Thoracic aorta (tissue), 2 donors: Measurements from ENCODE around the gene NPAS3. TPM values are rescaled to one million over a fixed set of nuclear protein-coding genes. Genes with fewer than 3 reads are reported as not detected.

Source experiments
- ATAC-seq: fragments of 150-250 bp; one replicate; pipeline ENCODE4 v1.8.0; 2017; ENCODE audit warnings: low read depth; ENCODE audit not compliant: insufficient number of reproducible peaks, low FRiP score
- DNase-seq: peaks from one replicate; pipeline ENCODE4 v3.0.0-alpha.2; 2020; ENCODE audit warnings: low spot score
- H3K27ac ChIP-seq, 2 donors: fragments of 200-600 bp; sonication (generic); 1 replicate in 1 of 2; 2 replicates in 1 of 2; pipeline ENCODE4 v1.5.1; 2016; ENCODE audit warnings: mild to moderate bottlenecking in 2 of 2, moderate library complexity in 2 of 2
- H3K27me3 ChIP-seq: fragments of 200-600 bp; sonication (generic); replicated peaks from 2 replicates; pipeline ENCODE4 v1.6.0; 2016; ENCODE audit warnings: mild to moderate bottlenecking; ENCODE audit not compliant: insufficient read depth
- H3K36me3 ChIP-seq: fragments of 200-600 bp; sonication (generic); one replicate; pipeline ENCODE4 v1.5.1; 2016
- H3K4me1 ChIP-seq, 2 donors: fragments of 200-600 bp; sonication (generic); 1 replicate in 1 of 2; 2 replicates in 1 of 2; pipeline versions ENCODE4 v1.5.1 to v1.6.0; 2016; ENCODE audit warnings: low read depth in 2 of 2, mild to moderate bottlenecking in 1 of 2; ENCODE audit not compliant: control insufficient read depth in 1 of 2
- H3K4me3 ChIP-seq: fragments of 200-600 bp; sonication (generic); 2 replicates; pipeline ENCODE4 v1.5.1; 2016; ENCODE audit warnings: mild to moderate bottlenecking
- H3K9me3 ChIP-seq: fragments of 200-600 bp; sonication (generic); 2 replicates; pipeline ENCODE4 v1.5.1; 2016
- total RNA-seq, 2 donors: library from RNA; depleted of rRNA; stranded (reverse); fragments of >200 nt; gene quantifications; one replicate each; pipeline versions ENCODE4 v1.1.0 to v1.2.3, GENCODE V29; 2016
- TF ChIP-seq, protein P1 (sequence below): fragments of 200-600 bp; sonication (generic); IDR thresholded peaks from one replicate; pipeline ENCODE4 v1.5.1; 2019; ENCODE audit warnings: antibody characterized with exemption

The NPAS3 gene
- total RNA-seq, 2 donors from 2014 or later = 1.1 TPM; not detected in 1

- Histone ChIP-seq H3K9me3 (no peaks in the 10 kb centered on the region), H3K4me1 (no peaks in the 10 kb centered on the region), H3K4me3 (no peak overlapping the region), H3K27me3 (no peaks in the 10 kb centered on the region), H3K27ac (no peak overlapping the region), H3K36me3 (no peaks in the 10 kb centered on the region)
- TF ChIP-seq, protein P1, sequence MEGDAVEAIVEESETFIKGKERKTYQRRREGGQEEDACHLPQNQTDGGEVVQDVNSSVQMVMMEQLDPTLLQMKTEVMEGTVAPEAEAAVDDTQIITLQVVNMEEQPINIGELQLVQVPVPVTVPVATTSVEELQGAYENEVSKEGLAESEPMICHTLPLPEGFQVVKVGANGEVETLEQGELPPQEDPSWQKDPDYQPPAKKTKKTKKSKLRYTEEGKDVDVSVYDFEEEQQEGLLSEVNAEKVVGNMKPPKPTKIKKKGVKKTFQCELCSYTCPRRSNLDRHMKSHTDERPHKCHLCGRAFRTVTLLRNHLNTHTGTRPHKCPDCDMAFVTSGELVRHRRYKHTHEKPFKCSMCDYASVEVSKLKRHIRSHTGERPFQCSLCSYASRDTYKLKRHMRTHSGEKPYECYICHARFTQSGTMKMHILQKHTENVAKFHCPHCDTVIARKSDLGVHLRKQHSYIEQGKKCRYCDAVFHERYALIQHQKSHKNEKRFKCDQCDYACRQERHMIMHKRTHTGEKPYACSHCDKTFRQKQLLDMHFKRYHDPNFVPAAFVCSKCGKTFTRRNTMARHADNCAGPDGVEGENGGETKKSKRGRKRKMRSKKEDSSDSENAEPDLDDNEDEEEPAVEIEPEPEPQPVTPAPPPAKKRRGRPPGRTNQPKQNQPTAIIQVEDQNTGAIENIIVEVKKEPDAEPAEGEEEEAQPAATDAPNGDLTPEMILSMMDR = no peak
- DNase-seq (no peak), ATAC-seq (no peak)
Observed at GRCh38 chr14:33705490-33705889, 766.8 kb downstream of the NPAS3 start.

GRCh38 chr14:33707716-33708115 lies 769.0 kb downstream of the NPAS3 start:
- DNase-seq = no peak
- H3K9me3 ChIP-seq = no peaks in the 10 kb centered on the region
- no peak for ATAC-seq
- no peak overlapping the region for H3K27ac ChIP-seq
- no peaks in the 10 kb centered on the region for H3K4me1 ChIP-seq
- no peak overlapping the region for H3K4me3 ChIP-seq
- TF ChIP-seq, protein P1 = no peak
- H3K36me3 ChIP-seq = no peaks in the 10 kb centered on the region
- H3K27me3 ChIP-seq = no peaks in the 10 kb centered on the region

GRCh38 chr14:33709283-33709682 lies 770.6 kb downstream of the NPAS3 start:
- TF ChIP-seq, protein P1 = no peak
- H3K27me3 ChIP-seq = no peaks in the 10 kb centered on the region
- H3K36me3 ChIP-seq = no peaks in the 10 kb centered on the region
- no peak overlapping the region for H3K27ac ChIP-seq
- DNase-seq (no peak), ATAC-seq (no peak)
- no peaks in the 10 kb centered on the region for H3K9me3 ChIP-seq
- H3K4me1 ChIP-seq = no peaks in the 10 kb centered on the region
- no peak overlapping the region for H3K4me3 ChIP-seq

DNA sequence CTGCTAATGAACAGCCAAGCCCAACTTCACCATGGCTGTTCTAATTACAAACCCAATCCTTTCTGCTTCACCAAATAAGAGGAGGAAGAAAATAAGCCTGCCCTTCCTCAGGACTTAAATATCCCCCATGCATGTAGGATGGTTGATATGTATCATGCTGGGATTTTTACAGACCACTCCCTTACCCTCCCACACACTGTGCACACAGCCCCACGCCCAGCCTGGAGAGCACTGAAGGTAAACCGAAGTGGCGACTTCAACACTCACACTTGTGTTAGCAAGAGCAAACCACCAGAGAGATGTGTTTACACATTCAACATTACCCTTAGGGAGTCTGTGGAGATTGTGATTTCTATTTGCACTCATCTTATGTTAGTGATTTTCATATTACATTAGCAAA lies 771.0 kb downstream of the NPAS3 start:
- Histone ChIP-seq H3K36me3 (no peaks in the 10 kb centered on the region), H3K9me3 (no peaks in the 10 kb centered on the region), H3K27me3 (no peaks in the 10 kb centered on the region), H3K27ac (no peak overlapping the region), H3K4me1 (peaks cover 0 to 2% of the 10 kb centered on the region in 2 donors), H3K4me3 (no peak overlapping the region)
- ATAC-seq (no peak), DNase-seq (no peak)
- TF ChIP-seq, protein P1 = no peak

- Histone ChIP-seq H3K9me3 (no peaks in the 10 kb centered on the region), H3K27me3 (no peaks in the 10 kb centered on the region), H3K36me3 (no peaks in the 10 kb centered on the region), H3K27ac (no peak overlapping the region), H3K4me3 (no peak overlapping the region), H3K4me1 (peaks cover 0 to 8% of the 10 kb centered on the region in 2 donors)
- TF ChIP-seq, protein P1 = no peak
- DNase-seq = no peak
- ATAC-seq = no peak
Observed at GRCh38 chr14:33710273-33710672, 771.6 kb downstream of the NPAS3 start.
